HG03558 (cell line): ENCODE data around the gene ANKRD26.

Experiments
- ATAC-seq: cut with Tn5 transposase; IDR thresholded peaks from one replicate; pipeline ENCODE4 v1.9.1; 2021; ENCODE audit warnings: moderate number of reproducible peaks; ENCODE audit not compliant: unreplicated experiment; ENCODE audit errors: extremely low read depth

The ANKRD26 gene

GRCh38 chr10:27022048-27022447 lies 78.2 kb downstream of the ANKRD26 start:
- no peak for ATAC-seq

- ATAC-seq: no peak
These were observed 80.1 kb downstream of the ANKRD26 start for GRCh38 chr10:27020243-27020642.

- no peak for ATAC-seq
These were observed 80.5 kb downstream of the ANKRD26 start for GRCh38 chr10:27019827-27020226.

GRCh38 chr10:26997610-26998009 lies 102.7 kb downstream of the ANKRD26 start:
- no peak for ATAC-seq

- ATAC-seq: no peak
These were observed 105.6 kb downstream of the ANKRD26 start for GRCh38 chr10:26994743-26995142.

GRCh38 chr10:26987851-26988250 lies 112.4 kb downstream of the ANKRD26 start:
- no peak for ATAC-seq

- ATAC-seq: no peak
These were observed 117.1 kb downstream of the ANKRD26 start for GRCh38 chr10:26983156-26983555.

- ATAC-seq: no peak
These were observed 118.2 kb downstream of the ANKRD26 start for GRCh38 chr10:26982058-26982457.

- no peak for ATAC-seq
These were observed 119.0 kb downstream of the ANKRD26 start for GRCh38 chr10:26981232-26981824.

GRCh38 chr10:26978519-26978918 lies 121.8 kb downstream of the ANKRD26 start:
- no peak for ATAC-seq

- no peak for ATAC-seq
These were observed 122.7 kb downstream of the ANKRD26 start for GRCh38 chr10:26977635-26978034.

- ATAC-seq: no peak
These were observed 129.6 kb downstream of the ANKRD26 start for GRCh38 chr10:26970667-26971066.

GRCh38 chr10:26969145-26969926 lies 131.0 kb downstream of the ANKRD26 start:
- peak; percentile 72 for ATAC-seq

GRCh38 chr10:26962835-26963234 lies 137.5 kb downstream of the ANKRD26 start:
- no peak for ATAC-seq

- no peak for ATAC-seq
These were observed 140.0 kb downstream of the ANKRD26 start for GRCh38 chr10:26960308-26960707.

- no peak for ATAC-seq
These were observed 140.5 kb downstream of the ANKRD26 start for GRCh38 chr10:26959841-26960240.
